ENCODE measurements around the gene ENDOV. TPM values are rescaled to one million over a fixed set of nuclear protein-coding genes. Genes with fewer than 3 reads are reported as not detected.

The ENDOV gene
- total RNA-seq (2014; rRNA removed; shearing (Covaris generic)), result 22.4 and 24.6 TPM in 2 replicates

DNA sequence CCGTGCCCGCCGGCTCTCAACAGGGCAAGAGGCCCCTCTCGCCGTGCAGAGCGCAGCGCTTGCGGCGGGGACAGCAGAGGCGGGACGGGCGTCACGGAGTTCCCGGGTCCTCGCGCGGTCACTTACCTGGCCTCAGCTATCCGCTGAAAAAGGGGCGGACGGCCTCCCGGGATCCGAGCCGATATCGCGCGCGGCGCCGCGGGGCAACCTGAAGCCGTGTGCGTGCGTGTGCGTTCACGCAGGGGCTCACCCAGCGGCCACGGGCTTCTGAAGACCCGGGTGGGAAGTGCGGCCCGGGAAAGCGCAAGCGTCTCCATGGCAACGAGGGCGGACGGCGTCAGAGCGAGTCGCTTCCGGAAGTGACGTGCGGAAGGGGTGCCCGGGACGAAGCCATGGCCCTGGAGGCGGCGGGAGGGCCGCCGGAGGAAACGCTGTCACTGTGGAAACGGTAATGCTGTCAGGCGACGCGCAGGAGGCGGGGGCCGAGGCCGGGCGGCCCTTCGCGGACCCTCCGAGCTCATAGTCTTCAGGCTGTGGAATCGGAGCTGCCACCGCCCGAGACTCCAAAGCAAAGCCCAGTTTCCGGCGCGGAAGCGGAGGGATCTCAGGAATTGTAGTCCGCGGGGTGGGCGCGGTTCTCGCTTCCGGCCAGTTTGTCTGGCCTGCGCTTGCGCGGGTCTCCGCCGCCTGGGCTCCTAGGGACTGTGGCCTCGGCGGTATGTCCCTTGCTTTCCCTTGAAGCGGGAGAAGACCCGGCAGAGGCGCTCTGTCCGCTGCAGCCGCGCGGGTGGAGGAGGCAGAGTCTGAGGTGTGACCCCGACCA is at the start of gene ENDOV:
ENDOV (plus strand) TSS at position 365 of the 823 bp plus-strand sequence; CDS start at position 393, 28 bp downstream.
- DNase-seq (ENCODE audit: low read depth), result peak; percentile 92

DNA sequence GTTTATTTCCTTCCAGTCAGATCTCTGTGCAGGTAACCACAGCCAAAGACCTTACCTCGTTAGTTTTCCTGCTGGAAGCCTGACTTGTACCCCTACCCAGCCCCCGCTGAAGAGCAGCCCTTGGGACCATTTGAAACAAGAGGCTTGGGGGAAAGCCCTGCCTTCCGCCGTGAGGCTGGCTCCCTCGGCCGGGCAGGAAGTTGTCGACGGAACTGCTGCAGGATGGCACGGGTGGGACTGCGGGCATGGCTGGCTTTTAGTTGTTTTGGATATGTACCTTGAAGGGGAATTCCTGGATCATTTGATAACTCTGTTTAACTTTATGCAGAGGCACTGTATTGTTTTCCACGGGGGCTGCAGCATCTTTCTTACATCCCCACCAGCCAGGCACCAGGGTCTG is 49.0 kb upstream of the ENDOV start:
- no peak for DNase-seq (ENCODE audit: low read depth)

DNA sequence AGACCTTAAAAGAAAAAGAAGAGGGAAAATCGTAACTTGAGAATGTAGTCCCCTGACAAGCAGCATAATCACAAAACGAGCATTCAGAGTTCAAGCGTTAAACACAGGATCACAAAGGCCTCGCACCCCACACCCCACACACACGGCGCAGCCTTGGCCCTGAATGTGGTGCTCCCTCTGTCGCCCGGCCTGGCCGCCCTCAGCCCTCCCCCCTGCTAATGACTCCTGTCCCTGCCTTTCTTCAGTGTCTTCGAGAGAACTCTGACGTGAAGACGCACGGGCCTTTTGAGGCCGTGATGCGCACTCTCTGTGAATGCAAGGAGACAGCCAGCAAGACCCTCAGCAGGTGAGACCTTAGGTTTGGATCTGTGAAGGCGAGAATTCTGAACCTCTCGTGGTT is 47.5 kb upstream of the ENDOV start:
- DNase-seq (ENCODE audit: low read depth), result no peak

DNA sequence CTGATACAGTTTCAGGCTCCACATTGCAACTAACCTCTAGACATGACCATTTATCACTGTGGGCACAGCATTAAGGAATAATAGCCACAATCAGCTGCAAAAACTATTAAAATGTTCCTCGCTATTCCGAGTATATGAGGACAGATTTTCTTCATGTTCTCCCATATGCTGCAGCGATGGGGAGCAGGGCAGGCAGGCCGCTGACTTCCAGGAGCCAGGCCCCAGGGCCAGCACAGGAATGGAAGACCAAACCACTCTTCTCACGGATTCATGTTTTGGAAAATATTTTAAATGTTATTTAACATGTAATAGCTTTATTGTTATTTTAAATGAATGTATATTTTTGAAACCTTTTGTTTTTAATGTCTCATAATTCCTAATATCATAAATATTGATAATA is 43.8 kb upstream of the ENDOV start:
- DNase-seq (ENCODE audit: low read depth), result no peak

DNA sequence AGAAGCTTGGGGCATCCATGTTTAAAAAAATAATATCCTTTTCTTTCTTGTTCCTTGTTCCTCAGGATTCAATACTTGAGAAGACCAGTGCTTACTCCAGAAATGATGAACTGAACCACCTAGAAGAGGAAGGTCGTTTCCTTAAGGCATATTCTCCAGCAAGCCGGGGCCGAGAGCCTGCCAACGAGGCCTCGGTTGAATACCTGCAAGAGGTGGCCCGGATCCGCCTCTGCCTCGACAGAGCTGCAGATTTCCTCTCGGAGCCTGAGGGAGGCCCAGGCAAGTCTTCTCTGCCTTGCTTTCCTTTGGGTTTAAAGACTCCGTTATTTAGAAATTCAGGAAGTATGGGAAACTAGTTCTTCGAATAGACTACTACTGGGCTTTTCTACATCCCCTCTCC is 42.5 kb upstream of the ENDOV start:
- DNase-seq (ENCODE audit: low read depth), result no peak

DNA sequence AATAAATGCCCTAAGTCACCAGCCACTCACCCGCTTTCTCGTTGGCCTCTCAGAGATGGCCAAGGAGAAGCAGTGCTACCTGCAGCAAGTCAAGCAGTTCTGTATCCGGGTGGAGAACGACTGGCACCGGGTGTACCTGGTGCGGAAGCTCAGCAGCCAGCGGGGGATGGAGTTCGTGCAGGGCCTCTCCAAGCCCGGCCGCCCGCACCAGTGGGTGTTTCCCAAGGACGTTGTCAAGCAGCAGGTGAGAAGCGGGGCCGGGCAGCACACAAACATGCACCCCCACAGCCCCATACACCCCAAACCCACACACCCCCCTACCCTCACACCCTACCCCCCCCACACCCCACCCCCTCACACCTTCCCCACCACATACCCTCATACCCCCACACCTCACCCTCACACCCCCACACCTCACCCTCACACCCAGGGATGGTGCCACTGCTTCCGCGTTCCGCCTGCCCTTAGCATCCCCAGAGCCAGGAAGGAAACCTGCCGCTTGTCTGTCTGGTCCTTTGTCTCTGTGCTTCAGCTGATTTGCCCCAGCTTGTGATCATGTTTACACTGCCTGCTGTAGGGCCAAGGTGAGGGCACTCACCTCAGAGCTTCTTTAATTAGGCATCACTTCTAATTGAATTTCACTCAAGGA is 41.9 kb upstream of the ENDOV start:
- no peak for DNase-seq (ENCODE audit: low read depth)

DNA sequence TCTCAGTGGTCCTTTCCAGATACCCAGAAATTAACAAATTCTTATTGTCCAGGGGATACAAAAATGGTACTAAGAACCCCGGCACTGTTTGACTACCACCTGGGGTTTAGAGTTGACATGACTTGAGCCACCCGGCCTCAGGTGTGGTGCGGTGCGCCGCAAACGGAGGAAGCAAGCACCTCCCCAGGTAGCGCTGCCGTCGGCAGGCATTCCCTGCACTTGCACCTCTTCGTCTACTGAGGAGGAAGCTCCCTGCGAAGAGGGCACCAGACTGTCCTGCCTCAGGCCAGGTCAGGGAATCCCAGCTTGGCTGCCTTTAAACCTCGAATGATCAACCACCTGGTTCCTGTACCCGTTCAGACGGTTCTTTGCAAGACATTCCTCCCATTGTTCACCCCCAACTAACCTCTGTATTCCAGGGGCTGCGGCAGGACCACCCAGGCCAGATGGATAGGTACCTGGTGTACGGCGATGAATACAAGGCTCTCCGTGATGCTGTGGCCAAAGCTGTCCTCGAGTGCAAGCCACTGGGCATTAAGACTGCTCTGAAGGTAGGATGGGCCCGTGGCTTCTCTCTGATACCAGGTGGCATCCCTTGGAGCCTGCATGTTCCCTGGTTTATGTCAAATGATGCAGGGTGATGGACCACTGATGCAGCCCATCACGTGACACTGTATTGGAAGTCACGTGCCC is 40.8 kb upstream of the ENDOV start:
- no peak for DNase-seq (ENCODE audit: low read depth)

DNA sequence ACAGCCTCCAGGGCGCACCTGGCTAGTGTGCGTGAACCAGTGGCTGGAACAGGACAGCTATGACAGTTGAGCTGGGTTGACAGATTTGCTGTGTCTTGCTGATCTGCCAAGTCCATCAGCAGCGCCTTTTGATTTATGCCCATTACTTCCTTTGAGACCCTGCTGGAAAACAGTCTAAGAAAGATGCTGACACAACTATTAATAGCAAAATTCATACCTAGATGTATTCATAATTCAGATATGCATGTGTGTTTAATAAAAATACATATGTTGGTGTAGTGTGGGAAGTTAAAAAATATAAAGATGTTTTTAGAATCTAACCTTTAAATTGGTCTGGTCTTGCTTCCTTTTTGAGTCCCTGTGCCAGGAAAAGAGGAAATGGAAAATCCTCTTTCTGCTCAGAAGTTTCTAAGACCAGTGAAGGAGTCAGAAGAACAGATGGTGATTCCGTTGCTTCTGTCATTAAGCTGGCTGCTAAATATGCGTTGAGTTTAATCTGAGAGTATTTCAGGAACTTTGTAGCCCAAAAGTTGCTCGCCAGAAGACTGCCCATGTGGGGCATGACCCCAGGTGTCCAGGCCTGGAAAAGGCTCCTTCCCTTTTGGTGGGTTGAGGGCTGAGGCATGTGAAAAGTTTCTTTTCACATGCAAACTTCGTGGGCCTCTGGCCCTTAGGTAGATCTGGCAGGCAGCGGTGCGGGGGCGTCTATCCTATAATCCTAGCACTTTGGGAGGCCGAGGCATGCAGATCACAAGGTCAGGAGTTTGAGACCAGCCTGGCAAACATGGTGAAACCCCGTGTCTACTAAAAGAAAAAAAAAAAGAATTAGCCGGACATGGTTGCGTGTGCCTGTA is 40.0 kb upstream of the ENDOV start:
- no peak for DNase-seq (ENCODE audit: low read depth)

DNA sequence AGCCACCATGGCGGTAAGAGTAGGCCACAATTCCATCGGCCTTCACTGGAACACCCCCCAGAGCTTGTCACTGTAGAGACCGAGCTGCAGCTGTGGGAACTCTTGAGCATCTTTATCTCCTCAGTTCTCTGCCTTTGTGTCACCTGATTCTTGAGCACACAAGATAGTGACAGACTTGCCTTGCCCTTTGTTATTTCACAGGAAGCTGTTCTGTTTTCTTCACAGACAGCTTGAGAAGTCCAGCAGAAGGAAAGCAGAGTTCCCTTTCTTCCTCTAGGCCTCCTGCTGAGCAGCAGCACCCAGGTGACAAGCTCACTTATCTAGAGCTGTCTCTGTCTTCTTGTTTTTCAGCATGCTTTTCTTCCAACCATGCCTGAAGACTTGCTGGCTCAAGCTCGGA is 38.4 kb upstream of the ENDOV start:
- DNase-seq (ENCODE audit: low read depth), result no peak

DNA sequence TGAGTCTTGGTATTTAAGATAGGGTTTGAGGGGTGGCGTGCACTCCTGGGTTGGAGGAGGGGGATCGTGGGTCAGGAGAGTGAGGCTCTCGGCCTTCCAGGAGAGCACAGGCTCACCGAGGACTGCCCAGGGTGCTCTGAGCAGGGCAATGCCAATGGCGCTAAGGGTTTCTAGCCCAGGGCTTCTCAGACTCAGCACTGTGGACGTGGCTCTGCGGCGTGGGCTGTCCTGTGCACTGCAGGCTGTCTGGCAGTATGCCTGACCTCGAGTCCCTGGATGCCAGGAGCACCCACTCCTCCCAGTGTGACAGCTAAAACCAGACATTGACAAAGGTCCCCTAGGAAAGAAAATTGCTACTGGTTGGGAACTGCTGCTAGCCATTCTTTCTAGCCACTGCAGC is 37.2 kb upstream of the ENDOV start:
- DNase-seq (ENCODE audit: low read depth), result no peak

DNA sequence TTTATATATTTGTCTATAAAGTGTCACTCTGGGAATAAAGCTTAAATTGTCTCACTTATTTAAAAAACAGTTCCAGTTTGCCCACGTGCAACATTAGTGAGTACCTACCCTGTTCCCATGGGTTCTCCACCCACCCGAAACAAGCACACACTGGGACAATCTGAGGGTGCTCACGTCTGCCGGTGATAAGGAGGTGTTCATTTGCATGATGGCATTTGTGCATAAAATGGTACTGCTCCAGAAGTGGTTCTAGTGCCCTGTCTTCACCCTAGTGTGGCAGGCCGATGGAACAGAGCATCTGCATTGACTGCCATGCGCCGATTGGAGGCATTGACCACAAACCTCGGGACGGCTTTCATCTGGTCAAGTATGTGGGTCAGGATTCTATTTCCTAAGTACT is 35.6 kb upstream of the ENDOV start:
- DNase-seq (ENCODE audit: low read depth), result no peak

DNA sequence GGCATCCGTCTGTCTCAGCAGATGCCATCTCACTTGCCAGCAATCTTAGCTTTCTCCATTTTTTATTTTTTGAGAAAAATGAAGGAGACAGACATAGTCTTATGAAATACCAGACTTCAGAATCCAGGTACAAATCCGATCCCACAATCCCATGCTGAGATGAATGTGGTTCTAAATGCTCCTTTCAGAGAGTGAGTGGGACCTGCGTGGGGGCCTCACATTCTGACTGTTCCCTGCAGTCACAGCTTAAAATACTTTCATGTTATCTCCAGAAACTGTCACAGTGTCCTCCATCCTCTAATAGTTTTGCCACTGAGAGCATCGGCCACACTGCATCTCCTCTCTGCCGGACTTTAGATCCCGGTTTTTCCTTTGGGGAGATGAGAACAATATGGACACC is 34.9 kb upstream of the ENDOV start:
- no peak for DNase-seq (ENCODE audit: low read depth)

DNA sequence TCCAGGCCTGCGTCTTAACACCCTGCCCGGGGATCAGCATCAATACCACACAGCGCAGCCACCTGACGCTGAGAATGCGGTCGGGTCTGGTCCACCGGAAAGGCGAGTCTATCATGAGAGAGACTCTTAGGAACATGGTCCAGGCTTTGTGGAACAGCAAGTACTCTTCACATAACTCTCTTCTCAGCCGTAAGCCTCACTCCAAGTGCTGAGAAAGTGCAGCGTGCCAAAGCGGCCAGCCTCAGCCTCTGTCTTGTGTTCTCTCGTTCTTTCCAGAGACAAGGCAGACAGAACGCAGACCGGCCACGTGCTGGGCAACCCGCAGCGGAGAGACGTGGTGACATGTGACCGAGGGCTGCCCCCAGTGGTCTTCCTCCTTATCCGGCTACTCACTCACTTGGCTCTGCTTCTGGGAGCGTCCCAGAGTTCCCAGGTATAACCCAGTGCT is 34.4 kb upstream of the ENDOV start:
- DNase-seq (ENCODE audit: low read depth), result no peak

DNA sequence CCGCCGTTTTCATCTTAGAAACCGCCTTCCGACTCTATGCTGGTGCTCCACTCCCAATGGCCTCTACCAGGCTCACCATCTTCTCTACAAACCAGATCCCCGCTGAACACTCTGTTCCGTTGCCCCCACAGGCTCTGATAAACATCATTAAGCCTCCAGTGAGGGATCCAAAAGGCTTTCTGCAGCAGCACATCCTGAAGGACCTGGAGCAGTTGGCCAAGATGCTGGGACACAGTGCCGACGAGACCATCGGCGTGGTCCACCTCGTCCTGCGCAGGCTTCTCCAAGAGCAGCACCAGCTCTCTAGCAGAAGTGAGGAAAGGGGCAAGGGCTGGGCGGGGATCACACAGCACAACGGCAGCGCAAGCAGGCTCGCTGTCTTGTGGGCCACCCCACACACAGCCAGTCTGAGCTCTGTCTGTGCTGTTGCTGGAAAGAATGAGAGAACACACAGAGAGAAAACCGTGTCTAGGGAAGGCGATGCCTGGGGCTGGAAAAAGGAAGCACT is 33.5 kb upstream of the ENDOV start:
- DNase-seq (ENCODE audit: low read depth), result no peak

DNA sequence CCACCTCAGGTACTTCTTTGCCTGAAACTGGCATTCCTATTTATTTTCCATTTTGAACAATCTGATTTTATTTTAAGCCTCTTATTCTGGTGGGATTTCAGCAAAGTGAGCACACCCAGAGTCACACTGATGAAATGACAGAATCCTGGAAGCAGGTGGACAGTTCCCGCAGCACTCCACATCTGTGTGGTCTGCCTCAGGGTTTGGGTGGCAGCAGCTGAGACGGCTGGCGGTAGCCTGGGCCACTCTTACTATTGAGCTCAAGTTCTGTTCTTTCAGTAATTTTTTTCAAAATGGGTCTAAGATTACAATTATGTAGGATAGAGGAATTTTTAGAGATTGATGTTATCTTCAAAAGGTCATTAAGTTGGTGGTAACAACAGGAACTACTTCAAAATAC is 32.5 kb upstream of the ENDOV start:
- DNase-seq (ENCODE audit: low read depth), result no peak

DNA sequence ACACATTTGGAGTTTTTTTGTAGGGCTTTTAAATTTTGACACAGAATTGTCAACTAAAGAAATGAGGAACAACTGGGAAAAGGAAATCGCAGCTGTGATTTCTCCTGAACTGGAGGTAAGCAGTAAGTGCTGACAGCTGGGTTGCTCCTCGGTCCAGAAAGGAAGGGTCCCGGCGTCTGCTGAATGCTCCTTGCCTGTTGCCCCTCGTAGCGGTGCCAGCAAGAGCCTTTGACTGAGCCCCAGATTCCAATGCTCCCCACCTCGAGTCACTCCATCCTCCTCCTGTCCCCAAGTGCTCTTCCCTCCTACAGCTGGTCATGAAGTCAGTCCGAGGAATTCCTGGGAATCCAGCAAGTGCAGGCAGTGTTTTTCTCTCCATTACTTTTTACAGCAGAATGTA is 32.0 kb upstream of the ENDOV start:
- DNase-seq (ENCODE audit: low read depth), result no peak

DNA sequence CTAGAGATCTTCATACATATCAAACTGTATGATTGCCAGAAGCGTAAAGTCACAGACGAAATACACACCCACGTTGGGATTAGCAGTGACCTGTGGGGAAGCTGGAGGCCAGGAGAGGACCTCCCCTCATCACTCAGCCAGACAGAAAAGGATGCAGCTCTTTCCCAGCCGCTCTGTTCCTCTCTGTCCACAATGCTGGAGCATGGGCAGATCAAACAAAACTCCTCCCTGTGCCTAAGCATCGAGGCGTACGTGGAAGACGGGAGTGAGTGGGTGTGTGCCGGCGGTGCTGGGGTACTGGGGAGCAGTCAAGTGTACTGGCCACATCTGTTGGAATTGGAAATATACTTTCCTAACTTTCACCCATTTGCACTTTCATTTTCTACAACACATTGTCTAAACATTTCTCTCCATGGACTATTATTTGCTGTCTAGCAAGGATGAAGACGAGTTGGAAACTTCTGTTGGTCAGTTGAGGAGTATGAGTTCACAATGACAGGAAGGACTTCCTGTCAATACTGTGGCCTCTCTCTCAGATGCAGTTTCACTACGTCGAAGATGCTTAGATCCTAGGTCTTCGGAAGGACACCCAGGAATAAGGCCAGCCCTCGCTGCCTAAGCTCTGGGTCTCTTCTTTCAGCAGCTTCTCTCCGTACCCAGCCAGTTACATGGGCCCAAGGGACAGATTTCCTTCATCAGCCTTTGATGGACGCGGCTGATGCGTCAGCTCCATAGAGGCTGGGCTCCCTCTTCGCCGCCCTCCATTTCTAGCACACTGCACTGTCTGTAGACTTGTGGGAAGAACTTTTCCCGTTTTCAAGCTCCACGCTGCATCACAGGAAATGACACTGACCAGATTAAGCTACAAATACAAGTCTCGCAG is 30.6 kb upstream of the ENDOV start:
- no peak for DNase-seq (ENCODE audit: low read depth)

DNA sequence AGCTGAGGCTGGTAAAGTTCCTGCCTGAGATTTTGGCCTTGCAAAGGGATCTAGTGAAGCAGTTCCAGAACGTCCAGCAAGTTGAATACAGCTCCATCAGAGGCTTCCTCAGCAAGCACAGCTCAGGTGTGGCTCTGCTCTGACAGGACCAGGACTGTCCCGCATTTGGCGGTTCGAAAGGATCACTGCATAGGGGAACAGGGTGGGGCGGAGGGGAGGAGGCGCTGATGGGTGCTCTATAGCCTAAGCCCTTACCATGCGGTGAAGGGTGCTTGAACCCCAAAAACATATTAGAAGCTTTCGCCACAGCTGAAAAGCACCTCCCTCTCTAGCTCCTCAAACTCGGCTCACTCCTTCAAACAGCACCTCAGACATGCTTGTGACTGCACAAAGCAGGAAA is 29.9 kb upstream of the ENDOV start:
- no peak for DNase-seq (ENCODE audit: low read depth)

DNA sequence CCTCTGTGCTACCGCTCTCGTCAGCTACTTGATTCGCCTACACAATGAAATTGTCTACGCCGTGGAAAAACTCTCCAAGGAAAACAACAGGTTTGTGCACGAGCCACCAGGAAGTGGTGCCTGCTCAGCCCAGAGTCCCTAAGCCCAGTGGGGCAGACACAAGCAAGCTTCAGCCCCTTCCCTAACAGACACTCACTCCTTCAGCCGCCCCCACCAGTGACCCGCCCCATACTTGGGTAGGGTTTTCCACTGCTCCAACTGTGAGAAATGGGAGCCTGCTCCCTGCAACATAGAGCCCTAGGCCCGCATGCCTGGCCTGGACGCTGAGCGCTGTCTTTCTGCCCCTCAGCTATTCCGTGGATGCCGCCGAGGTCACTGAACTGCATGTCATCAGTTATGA is 28.6 kb upstream of the ENDOV start:
- DNase-seq (ENCODE audit: low read depth), result no peak

DNA sequence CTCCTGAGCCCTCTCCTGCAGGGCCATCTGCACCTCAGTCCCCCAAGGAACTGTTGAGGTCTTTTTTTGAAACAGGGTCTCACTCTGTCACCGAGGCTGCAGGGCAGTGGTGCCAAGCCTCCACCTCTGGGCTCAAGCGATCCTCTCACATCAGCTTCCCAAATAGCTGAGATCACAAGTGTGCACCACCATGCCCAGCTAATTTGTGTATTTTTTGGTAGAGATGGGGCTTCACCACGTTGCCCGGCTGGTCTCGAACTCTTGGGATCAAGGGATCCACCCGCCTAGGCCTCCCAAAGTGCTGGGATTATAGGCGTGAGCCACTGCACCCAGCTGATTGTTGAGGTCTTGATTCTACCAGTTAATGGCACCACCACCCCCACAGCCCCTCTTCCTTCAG is 27.9 kb upstream of the ENDOV start:
- DNase-seq (ENCODE audit: low read depth), result no peak

DNA sequence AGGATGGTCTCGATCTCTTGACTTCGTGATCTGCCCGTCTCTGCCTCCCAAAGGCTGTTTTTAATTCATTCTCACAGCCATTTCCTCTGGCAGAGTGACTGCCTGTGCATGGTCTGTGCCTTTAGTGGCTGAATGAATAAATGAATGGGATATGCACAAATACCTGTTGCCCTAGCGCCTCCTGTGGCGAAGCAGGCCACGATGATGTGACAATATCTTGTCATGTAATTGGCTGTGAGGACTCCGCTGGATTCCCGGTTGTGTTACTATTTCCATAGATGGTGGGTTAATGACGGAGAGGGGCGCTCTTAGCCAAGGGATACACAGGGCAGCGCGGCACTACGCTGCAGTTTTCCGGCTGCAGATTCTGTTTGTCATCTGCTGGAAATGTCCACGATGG is 26.8 kb upstream of the ENDOV start:
- no peak for DNase-seq (ENCODE audit: low read depth)
